ENCODE results near the gene MEI1. TPM values are rescaled to one million over a fixed set of nuclear protein-coding genes. Genes with fewer than 3 reads are reported as not detected.

Gene MEI1
- total RNA-seq, 1 experiment from 2014 or later, result 0.20 TPM

GRCh38 chr22:41782316-41782715 lies 83.0 kb downstream of the MEI1 start:
- Mint-ChIP-seq H3K36me3 (ENCODE audit: insufficient read depth in 1 of 3, low read depth in 3 of 3) (no peaks in the 10 kb centered on the region), H3K4me3 (no peak overlapping the region), H3K27ac (no peak overlapping the region), H3K27me3 (ENCODE audit: low read depth) (peaks cover 8% of the 10 kb centered on the region), H3K9me3 (no peaks in the 10 kb centered on the region), H3K4me1 (peaks cover 5 to 7% of the 10 kb centered on the region in 2 experiments; a peak in 2 of 4 replicates)
- H2AFZ ChIP-seq (ENCODE audit: low read length), result no peak overlapping the region
- H3T11ph ChIP-seq (ENCODE audit: low read length), result no peak overlapping the region
- H3K27ac ChIP-seq (ENCODE audit: insufficient read length, low read depth, low read length), result no peak overlapping the region
- no peak for DNase-seq
- no peak overlapping the region for H4K91ac ChIP-seq (ENCODE audit: insufficient read length, low read depth, low read length)
- H4K20me1 ChIP-seq (ENCODE audit: control insufficient read depth, insufficient read depth, insufficient read length), result no peaks in the 10 kb centered on the region
- H2BK15ac ChIP-seq (ENCODE audit: low read depth, low read length), result no peak overlapping the region
- H3K9ac ChIP-seq (ENCODE audit: extremely low read depth, insufficient read length, low read length), result no peak overlapping the region
- no peak overlapping the region for H3K56ac ChIP-seq (ENCODE audit: insufficient read length, low read depth, low read length)
- H4K5ac ChIP-seq (ENCODE audit: insufficient read length, low read depth, low read length), result no peak overlapping the region
- no peak overlapping the region for H2BK5ac ChIP-seq (ENCODE audit: insufficient read length, low read length)
- no peaks in the 10 kb centered on the region for H3K27me3 ChIP-seq (ENCODE audit: insufficient read depth, low read length)
- H3K4me1 ChIP-seq (ENCODE audit: insufficient read depth, low read length), result no peaks in the 10 kb centered on the region
- H3K4me2 ChIP-seq (ENCODE audit: insufficient read depth, insufficient read length, low read length), result no peak overlapping the region
- no peak overlapping the region for H3K18ac ChIP-seq (ENCODE audit: insufficient read length, low read depth, low read length)
- no peak overlapping the region for H3K14ac ChIP-seq (ENCODE audit: insufficient read depth, low read length)
- WGBS (ENCODE audit: extremely low coverage, insufficient read length, low lambda C conversion rate), result no CpG with 5 or more reads among the region's 6 CpGs
- H2BK12ac ChIP-seq (ENCODE audit: insufficient read length, low read depth, low read length), result no peak overlapping the region
- no peak overlapping the region for H4K8ac ChIP-seq (replicated peaks; ENCODE audit: insufficient read length, low read depth, low read length)
- TF ChIP-seq CTCF (conservative IDR thresholded peaks at IDR 0.05), result no peak
- H3K79me1 ChIP-seq (ENCODE audit: insufficient read depth, low read depth, low read length, poor library complexity, severe bottlenecking), result no peaks in the 10 kb centered on the region
- no peak overlapping the region for H2BK120ac ChIP-seq (ENCODE audit: low read depth, low read length, poor library complexity, severe bottlenecking)
- no peaks in the 10 kb centered on the region for H3K79me2 ChIP-seq (ENCODE audit: insufficient read depth, low read length)
- H3K4ac ChIP-seq (ENCODE audit: low read depth, low read length), result no peak overlapping the region
- H2AK5ac ChIP-seq (ENCODE audit: insufficient read length, low read length), result no peak overlapping the region
- no peaks in the 10 kb centered on the region for H3K23me2 ChIP-seq (ENCODE audit: insufficient read length, low read depth, low read length, poor library complexity, severe bottlenecking)
- no peaks in the 10 kb centered on the region for H3K9me3 ChIP-seq (ENCODE audit: control insufficient read depth, low read depth, low read length)
- H3K23ac ChIP-seq (ENCODE audit: insufficient read length, low read depth, low read length), result no peak overlapping the region
- H2BK20ac ChIP-seq (ENCODE audit: low read depth, low read length, poor library complexity, severe bottlenecking), result no peak overlapping the region

All from H9 (cell line).